ENCODE results near the gene SLC39A13.

The SLC39A13 gene

GRCh38 chr11:47375546-47376085, 32.8 kb upstream of the SLC39A13 start:
- Histone ChIP-seq H3K79me1 (ENCODE audit: low read depth, low read length) (no peaks in the 10 kb centered on the region), H3K4me3 (ENCODE audit: low read length in 2 of 2) (no peak overlapping the region), H3K4me2 (ENCODE audit: insufficient read depth, low read length, poor library complexity, severe bottlenecking) (no peak overlapping the region), H4K91ac (ENCODE audit: low read depth, low read length, poor library complexity) (no peak overlapping the region), H3K4ac (ENCODE audit: low read length) (no peak overlapping the region), H3K4me1 (ENCODE audit: control insufficient read depth in 2 of 2, insufficient read depth in 1 of 2, low read depth in 1 of 2, low read length in 2 of 2) (peaks cover 0 to 4% of the 10 kb centered on the region in 2 donors), H3K18ac (ENCODE audit: low read length) (peak overlapping the region; percentile 32), H3K9ac (ENCODE audit: low read depth, low read length, poor library complexity) (no peak overlapping the region), H3K27ac (replicated peaks; ENCODE audit: low read length) (no peak overlapping the region), H4K8ac (ENCODE audit: low read depth, low read length) (no peak overlapping the region), H2BK5ac (ENCODE audit: low read length) (no peak overlapping the region), H3K14ac (ENCODE audit: low read length) (no peak overlapping the region), H2AK5ac (ENCODE audit: low read depth, low read length) (no peak overlapping the region), H3K9me3 (replicated peaks in 1 of 2; ENCODE audit: control insufficient read depth in 2 of 2, insufficient read depth in 1 of 2, low read depth in 1 of 2, low read length in 2 of 2) (no peaks in the 10 kb centered on the region), H2BK12ac (ENCODE audit: low read length) (no peak overlapping the region), H2AFZ (ENCODE audit: low read length) (no peak overlapping the region), H2BK15ac (ENCODE audit: low read length) (peak overlapping the region; percentile 45), H3K27me3 (ENCODE audit: control insufficient read depth in 3 of 3, insufficient read depth in 3 of 3, low read depth in 1 of 3, low read length in 3 of 3) (no peaks in the 10 kb centered on the region), H3K36me3 (replicated peaks in 1 of 2; ENCODE audit: control insufficient read depth in 2 of 2, insufficient read depth in 2 of 2, low read length in 2 of 2) (no peaks in the 10 kb centered on the region), H3K23ac (ENCODE audit: low read depth, low read length, poor library complexity) (peak overlapping the region; percentile 48), H2BK120ac (ENCODE audit: low read depth, low read length) (no peak overlapping the region)
- DNase-seq (ENCODE audit: low spot score), result no peak
- WGBS, 2 donors (ENCODE audit: extremely low coverage in 2 of 2, insufficient read length in 2 of 2, insufficient replicate concordance in 1 of 2), result no CpG with 5 or more reads among the region's 13 CpGs

DNA sequence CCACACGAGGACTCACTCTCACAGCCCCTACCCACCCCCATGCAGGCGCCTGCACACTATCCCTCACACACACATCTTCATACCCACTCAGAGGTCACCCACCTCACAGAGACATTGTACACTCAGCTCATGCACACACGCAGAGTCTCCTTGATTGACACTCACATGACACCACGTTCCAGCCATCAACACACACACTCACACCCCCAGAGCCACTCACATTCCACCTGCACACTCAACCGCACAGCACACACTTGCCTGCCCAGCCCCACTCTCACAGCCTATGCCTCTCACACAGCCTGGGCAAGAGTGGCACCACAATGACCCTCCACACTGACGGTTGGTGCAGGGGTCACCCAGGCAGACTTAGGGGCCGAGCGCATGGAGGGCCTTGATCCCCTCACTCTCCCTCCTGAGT, 32.3 kb upstream of the SLC39A13 start:
- Histone ChIP-seq H3K36me3 (replicated peaks in 1 of 2; ENCODE audit: control insufficient read depth in 2 of 2, insufficient read depth in 2 of 2, low read length in 2 of 2) (no peaks in the 10 kb centered on the region), H2BK15ac (ENCODE audit: low read length) (peak overlapping the region; percentile 45), H3K4me1 (ENCODE audit: control insufficient read depth in 2 of 2, insufficient read depth in 1 of 2, low read depth in 1 of 2, low read length in 2 of 2) (peaks cover 0 to 4% of the 10 kb centered on the region in 2 donors), H3K4me2 (ENCODE audit: insufficient read depth, low read length, poor library complexity, severe bottlenecking) (no peak overlapping the region), H2BK12ac (ENCODE audit: low read length) (no peak overlapping the region), H3K14ac (ENCODE audit: low read length) (no peak overlapping the region), H4K91ac (ENCODE audit: low read depth, low read length, poor library complexity) (no peak overlapping the region), H2AFZ (ENCODE audit: low read length) (peak overlapping the region; percentile 66), H2BK5ac (ENCODE audit: low read length) (peak overlapping the region; percentile 31), H3K4me3 (ENCODE audit: low read length in 2 of 2) (peak overlapping the region in 1 of 2 donors; percentile 2), H3K23ac (ENCODE audit: low read depth, low read length, poor library complexity) (peak overlapping the region; percentile 44), H2AK5ac (ENCODE audit: low read depth, low read length) (peak overlapping the region; percentile 32), H3K18ac (ENCODE audit: low read length) (peak overlapping the region; percentile 59), H4K8ac (ENCODE audit: low read depth, low read length) (peak overlapping the region; percentile 86), H3K27me3 (ENCODE audit: control insufficient read depth in 3 of 3, insufficient read depth in 3 of 3, low read depth in 1 of 3, low read length in 3 of 3) (no peaks in the 10 kb centered on the region), H3K4ac (ENCODE audit: low read length) (no peak overlapping the region), H3K9me3 (replicated peaks in 1 of 2; ENCODE audit: control insufficient read depth in 2 of 2, insufficient read depth in 1 of 2, low read depth in 1 of 2, low read length in 2 of 2) (no peaks in the 10 kb centered on the region), H3K79me1 (ENCODE audit: low read depth, low read length) (no peaks in the 10 kb centered on the region), H2BK120ac (ENCODE audit: low read depth, low read length) (no peak overlapping the region), H3K9ac (ENCODE audit: low read depth, low read length, poor library complexity) (no peak overlapping the region), H3K27ac (replicated peaks; ENCODE audit: low read length) (no peak overlapping the region)
- WGBS, 2 donors (ENCODE audit: extremely low coverage in 2 of 2, insufficient read length in 2 of 2, insufficient replicate concordance in 1 of 2), result no CpG with 5 or more reads among the region's 8 CpGs
- no peak for DNase-seq (ENCODE audit: low spot score)

DNA sequence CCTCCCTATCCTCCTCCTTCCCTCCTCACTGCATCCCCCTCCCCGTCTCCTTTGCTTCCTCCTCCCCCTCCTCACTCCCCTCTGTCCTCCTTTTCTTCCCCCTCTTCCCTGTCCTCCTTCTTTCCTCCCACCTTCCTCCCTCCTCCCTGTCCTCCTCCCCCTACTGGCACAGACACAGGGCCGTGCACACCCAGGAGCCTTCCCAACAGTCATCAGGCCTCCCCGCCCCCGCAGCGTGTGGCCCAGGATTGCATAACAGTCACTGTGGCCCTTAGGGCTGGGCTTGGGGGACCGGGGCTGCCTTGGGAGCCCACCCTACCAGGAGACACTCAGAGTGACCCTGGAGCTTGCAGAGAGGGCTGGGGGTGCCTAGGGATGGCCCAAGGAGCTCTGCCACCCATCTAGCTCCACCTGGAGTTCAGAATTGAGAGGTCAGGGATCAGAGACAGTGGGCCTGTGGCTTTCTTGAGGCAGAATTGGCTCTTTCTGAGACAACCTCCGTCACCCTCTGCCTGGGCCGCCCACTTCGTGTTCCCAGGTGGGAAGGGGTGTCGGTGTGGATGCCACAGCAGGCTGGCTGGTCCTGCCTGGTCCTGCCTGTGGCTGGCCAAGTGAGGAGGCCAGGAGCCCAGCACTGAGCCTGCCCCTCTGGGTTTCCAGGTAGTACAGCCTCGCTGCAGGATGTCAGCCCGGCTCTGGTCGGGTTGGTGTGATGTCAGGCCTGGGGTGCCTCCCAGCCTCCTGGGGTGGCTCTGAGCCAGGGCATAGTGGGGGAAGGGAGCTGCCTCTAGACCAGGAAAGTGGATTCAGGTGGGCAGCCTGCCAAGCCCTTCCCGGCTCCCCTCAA, 31.6 kb upstream of the SLC39A13 start:
- no peaks in the 10 kb centered on the region for H3K79me1 ChIP-seq (ENCODE audit: low read depth, low read length)
- H3K4me3 ChIP-seq (ENCODE audit: low read length in 2 of 2), result no peak overlapping the region
- no CpG with 5 or more reads among the region's 14 CpGs for WGBS, 2 donors (ENCODE audit: extremely low coverage in 2 of 2, insufficient read length in 2 of 2, insufficient replicate concordance in 1 of 2)
- H3K9me3 ChIP-seq (replicated peaks in 1 of 2; ENCODE audit: control insufficient read depth in 2 of 2, insufficient read depth in 1 of 2, low read depth in 1 of 2, low read length in 2 of 2), result no peaks in the 10 kb centered on the region
- H3K36me3 ChIP-seq (replicated peaks in 1 of 2; ENCODE audit: control insufficient read depth in 2 of 2, insufficient read depth in 2 of 2, low read length in 2 of 2), result no peaks in the 10 kb centered on the region
- no peak overlapping the region for H2BK120ac ChIP-seq (ENCODE audit: low read depth, low read length)
- no peak overlapping the region for H4K8ac ChIP-seq (ENCODE audit: low read depth, low read length)
- H2BK15ac ChIP-seq (ENCODE audit: low read length), result peak overlapping the region; percentile 84
- peaks cover 0 to 4% of the 10 kb centered on the region in 2 donors for H3K4me1 ChIP-seq (ENCODE audit: control insufficient read depth in 2 of 2, insufficient read depth in 1 of 2, low read depth in 1 of 2, low read length in 2 of 2)
- peak overlapping the region; percentile 7 for H4K91ac ChIP-seq (ENCODE audit: low read depth, low read length, poor library complexity)
- no peak overlapping the region for H2BK12ac ChIP-seq (ENCODE audit: low read length)
- no peak overlapping the region for H3K4ac ChIP-seq (ENCODE audit: low read length)
- peak overlapping the region; percentile 31 for H2BK5ac ChIP-seq (ENCODE audit: low read length)
- peak overlapping the region; percentile 65 for H3K18ac ChIP-seq (ENCODE audit: low read length)
- peak overlapping the region; percentile 66 for H2AFZ ChIP-seq (ENCODE audit: low read length)
- DNase-seq (ENCODE audit: low spot score), result no peak
- no peak overlapping the region for H3K4me2 ChIP-seq (ENCODE audit: insufficient read depth, low read length, poor library complexity, severe bottlenecking)
- no peak overlapping the region for H3K27ac ChIP-seq (replicated peaks; ENCODE audit: low read length)
- H2AK5ac ChIP-seq (ENCODE audit: low read depth, low read length), result peak overlapping the region; percentile 85
- peak overlapping the region; percentile 44 for H3K23ac ChIP-seq (ENCODE audit: low read depth, low read length, poor library complexity)
- no peaks in the 10 kb centered on the region for H3K27me3 ChIP-seq (ENCODE audit: control insufficient read depth in 3 of 3, insufficient read depth in 3 of 3, low read depth in 1 of 3, low read length in 3 of 3)
- H3K9ac ChIP-seq (ENCODE audit: low read depth, low read length, poor library complexity), result no peak overlapping the region
- no peak overlapping the region for H3K14ac ChIP-seq (ENCODE audit: low read length)

- Histone ChIP-seq H2AFZ (ENCODE audit: low read length) (peak overlapping the region; percentile 87), H3K36me3 (replicated peaks in 1 of 2; ENCODE audit: control insufficient read depth in 2 of 2, insufficient read depth in 2 of 2, low read length in 2 of 2) (no peaks in the 10 kb centered on the region), H3K4me1 (ENCODE audit: control insufficient read depth in 2 of 2, insufficient read depth in 1 of 2, low read depth in 1 of 2, low read length in 2 of 2) (peaks cover 0 to 4% of the 10 kb centered on the region in 2 donors), H4K91ac (ENCODE audit: low read depth, low read length, poor library complexity) (no peak overlapping the region), H2BK15ac (ENCODE audit: low read length) (peak overlapping the region; percentile 52), H3K23ac (ENCODE audit: low read depth, low read length, poor library complexity) (no peak overlapping the region), H2BK12ac (ENCODE audit: low read length) (no peak overlapping the region), H3K4me3 (ENCODE audit: low read length in 2 of 2) (no peak overlapping the region), H3K27ac (replicated peaks; ENCODE audit: low read length) (no peak overlapping the region), H3K27me3 (ENCODE audit: control insufficient read depth in 3 of 3, insufficient read depth in 3 of 3, low read depth in 1 of 3, low read length in 3 of 3) (no peaks in the 10 kb centered on the region), H3K9ac (ENCODE audit: low read depth, low read length, poor library complexity) (no peak overlapping the region), H3K9me3 (replicated peaks in 1 of 2; ENCODE audit: control insufficient read depth in 2 of 2, insufficient read depth in 1 of 2, low read depth in 1 of 2, low read length in 2 of 2) (no peaks in the 10 kb centered on the region), H2AK5ac (ENCODE audit: low read depth, low read length) (peak overlapping the region; percentile 54), H3K79me1 (ENCODE audit: low read depth, low read length) (no peaks in the 10 kb centered on the region), H2BK5ac (ENCODE audit: low read length) (no peak overlapping the region), H4K8ac (ENCODE audit: low read depth, low read length) (no peak overlapping the region), H3K4ac (ENCODE audit: low read length) (no peak overlapping the region), H3K4me2 (ENCODE audit: insufficient read depth, low read length, poor library complexity, severe bottlenecking) (no peak overlapping the region), H3K18ac (ENCODE audit: low read length) (peak overlapping the region; percentile 36), H2BK120ac (ENCODE audit: low read depth, low read length) (no peak overlapping the region), H3K14ac (ENCODE audit: low read length) (no peak overlapping the region)
- no CpG with 5 or more reads among the region's 5 CpGs for WGBS, 2 donors (ENCODE audit: extremely low coverage in 2 of 2, insufficient read length in 2 of 2, insufficient replicate concordance in 1 of 2)
- no peak for DNase-seq (ENCODE audit: low spot score)
These were observed 30.8 kb upstream of the SLC39A13 start for GRCh38 chr11:47377571-47378009.

Measured in neuronal stem cell (in vitro differentiated cells).